ENCODE data around the gene FUBP3.
A peak's percentile ranks its signal among the peaks of the same experiment; 100 is the strongest.

The FUBP3 gene

GRCh38 chr9:130607640-130608420 is 28.5 kb downstream of the FUBP3 start:
- no peak for DNase-seq (ENCODE audit: low spot score)

GRCh38 chr9:130608554-130609134 is 29.3 kb downstream of the FUBP3 start:
- DNase-seq (ENCODE audit: low spot score): no peak

DNA sequence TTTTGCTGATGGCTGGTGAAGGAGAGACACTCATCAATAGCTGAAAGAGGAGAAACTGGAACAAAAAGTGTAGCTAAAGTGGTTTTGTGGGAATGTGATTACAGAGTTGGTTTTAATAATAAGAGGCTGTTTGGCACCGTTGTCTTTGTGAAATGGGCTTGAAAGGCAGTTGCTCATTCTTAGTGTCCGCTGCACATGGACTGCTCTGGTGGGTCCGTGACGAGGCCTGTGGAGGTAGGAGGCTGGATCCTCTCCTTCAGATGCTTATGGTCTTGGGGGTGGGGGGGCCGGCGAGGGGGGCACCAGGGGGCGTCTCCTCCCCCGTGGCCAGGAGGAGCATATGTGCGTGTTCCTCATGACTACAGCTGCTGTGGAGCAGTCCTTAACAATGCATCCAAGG is 29.8 kb downstream of the FUBP3 start:
- no peak for DNase-seq (ENCODE audit: low spot score)

DNA sequence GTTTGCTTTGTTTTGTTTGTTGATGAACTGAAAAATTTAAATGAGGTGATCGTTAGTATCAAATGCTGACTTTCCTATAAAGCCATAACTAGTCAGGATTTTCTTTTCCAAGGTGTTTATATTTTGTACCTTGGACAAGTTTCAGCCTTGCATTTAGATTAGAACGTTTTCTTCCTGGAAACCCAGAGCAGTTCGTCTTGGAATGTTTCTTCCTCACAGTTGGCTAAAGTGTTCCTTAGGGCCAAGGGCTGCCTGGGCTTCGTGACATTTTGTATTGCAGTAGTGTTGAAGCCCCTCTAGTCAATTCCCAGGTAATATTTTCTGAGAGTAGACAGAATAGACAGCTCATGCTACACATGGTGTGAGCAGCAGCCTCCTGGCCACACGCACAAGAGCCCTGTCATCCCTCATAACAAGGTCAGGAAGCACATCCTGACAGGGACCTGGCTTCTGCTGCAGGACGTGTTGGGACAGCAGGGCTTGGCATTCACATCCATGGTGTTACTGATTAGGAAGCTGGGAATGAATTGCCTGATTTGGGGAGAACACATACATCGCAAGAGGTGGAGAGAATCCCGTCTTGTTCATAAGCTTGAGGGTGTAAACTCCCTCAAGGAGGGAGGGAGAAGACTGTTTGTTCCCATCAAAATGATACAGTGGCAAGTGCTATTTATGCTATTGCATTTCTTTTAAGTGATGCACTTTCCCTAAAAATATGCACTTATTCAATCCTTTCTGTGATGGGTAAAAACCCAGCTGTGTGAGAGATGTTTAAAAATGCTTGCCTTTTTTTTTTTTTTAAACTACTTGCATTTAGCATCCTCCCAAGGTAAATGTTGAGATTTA is 31.7 kb downstream of the FUBP3 start:
- DNase-seq (ENCODE audit: low spot score): no peak

DNA sequence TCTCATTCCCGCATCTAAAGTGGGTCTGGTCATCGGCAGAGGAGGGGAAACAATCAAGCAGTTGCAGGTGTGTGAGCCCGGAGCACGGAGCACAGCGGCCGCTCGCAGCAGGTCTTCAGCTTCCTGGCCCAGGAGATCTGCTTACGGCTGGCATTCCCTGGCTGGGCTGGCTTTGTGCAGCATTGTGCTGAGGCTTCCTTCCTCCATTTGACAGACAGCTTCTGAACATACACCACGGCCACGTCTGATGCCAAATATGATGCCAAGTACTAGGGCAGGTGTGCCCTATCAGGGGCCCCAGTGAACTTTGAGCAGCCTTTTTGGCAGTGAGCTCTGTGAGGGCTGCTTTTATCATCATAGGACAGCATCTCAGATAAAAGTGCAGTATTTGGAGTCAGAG is 37.1 kb downstream of the FUBP3 start:
- DNase-seq (ENCODE audit: low spot score): no peak

GRCh38 chr9:130623466-130623865 is 44.1 kb downstream of the FUBP3 start:
- DNase-seq (ENCODE audit: low spot score): no peak

GRCh38 chr9:130624154-130624553 is 44.8 kb downstream of the FUBP3 start:
- peak; percentile 12 for DNase-seq (ENCODE audit: low spot score)

- no peak for DNase-seq (ENCODE audit: low spot score)
Observed at GRCh38 chr9:130626249-130626996, 47.0 kb downstream of the FUBP3 start.

- DNase-seq (ENCODE audit: low spot score): no peak
Observed at GRCh38 chr9:130627051-130627450, 47.7 kb downstream of the FUBP3 start.

DNA sequence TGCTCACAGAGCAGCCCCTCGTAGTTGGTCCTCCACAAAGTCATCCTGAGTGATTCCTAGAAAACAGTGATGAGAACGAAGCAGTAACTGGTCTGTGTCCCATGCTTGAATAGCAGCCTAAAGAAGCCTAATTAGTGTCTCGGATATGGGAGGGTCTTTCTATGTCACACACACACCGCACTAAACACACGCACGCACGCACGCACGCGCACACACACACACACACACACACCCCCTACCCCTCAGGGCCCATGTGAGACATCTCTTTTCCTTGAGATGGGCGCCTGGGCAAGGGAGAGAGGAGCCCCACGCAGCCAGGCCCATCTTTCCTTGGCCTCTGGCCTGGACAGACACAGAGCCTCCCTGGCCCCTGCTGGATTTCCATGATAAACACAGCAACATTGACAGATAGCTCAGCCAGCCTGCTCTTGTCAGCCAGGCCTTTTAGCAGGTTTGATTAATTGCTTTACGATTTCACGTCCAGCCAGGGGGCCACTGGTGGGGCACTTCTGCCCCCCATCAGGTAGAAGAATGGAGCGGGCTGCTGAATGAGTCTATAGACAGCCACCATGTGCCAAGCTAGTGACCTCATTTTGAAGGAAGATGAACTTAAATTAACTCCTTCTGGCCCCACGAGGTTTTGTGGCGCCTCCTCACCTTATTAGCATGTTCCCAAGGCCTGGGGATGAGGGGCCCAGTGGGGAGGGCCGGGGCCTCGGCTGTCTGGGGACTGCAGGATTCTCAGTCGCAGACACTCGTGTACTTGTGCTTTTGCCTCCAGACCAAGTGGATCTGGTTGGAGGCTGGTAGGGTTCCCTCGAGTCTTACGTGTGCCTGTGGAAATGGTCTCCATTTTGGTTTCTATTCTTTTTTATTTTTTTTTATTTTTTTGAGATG is 48.8 kb downstream of the FUBP3 start:
- no peak for DNase-seq (ENCODE audit: low spot score)

- DNase-seq (ENCODE audit: low spot score): no peak
Observed at GRCh38 chr9:130629443-130630070, 50.2 kb downstream of the FUBP3 start.

- DNase-seq (ENCODE audit: low spot score): no peak
Observed at GRCh38 chr9:130630071-130630450, 50.7 kb downstream of the FUBP3 start.

GRCh38 chr9:130630506-130631330 is 51.3 kb downstream of the FUBP3 start:
- DNase-seq (ENCODE audit: low spot score): no peak

DNA sequence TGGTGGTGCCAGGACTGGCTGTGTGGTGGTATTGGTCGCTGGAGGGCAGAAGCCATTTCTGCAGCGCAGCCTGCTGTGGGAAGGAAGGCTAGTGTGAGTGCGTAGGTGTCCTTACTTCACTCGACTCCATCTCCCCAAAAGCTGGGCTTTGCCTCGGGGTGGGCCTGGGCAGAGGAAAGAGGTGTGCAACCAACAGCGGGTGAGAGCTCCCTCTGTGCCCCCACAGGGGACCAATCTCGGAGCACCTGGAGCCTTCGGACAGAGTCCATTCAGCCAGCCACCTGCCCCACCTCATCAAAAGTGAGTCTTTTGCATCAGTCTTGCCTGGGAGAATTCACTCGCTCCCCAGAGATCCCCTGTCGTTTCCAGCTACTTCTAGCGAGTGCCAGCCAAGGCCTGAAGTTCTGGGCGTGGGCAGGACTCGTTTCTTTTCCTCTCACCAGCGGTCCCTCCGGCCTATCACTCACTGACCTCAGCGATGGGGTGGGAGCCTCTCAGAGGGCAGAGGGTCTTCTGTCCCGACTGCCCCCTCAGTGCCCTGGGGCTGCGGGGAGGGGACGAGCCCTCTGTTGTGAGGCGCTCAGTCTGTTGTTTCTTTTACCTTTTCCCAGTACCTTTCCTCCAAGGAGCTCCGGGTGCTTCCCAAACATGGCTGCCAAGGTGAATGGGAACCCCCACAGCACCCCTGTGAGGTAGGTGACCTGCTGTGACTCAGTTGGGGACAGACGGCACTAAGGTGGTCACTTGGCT is 52.1 kb downstream of the FUBP3 start:
- DNase-seq (ENCODE audit: low spot score): no peak

DNA sequence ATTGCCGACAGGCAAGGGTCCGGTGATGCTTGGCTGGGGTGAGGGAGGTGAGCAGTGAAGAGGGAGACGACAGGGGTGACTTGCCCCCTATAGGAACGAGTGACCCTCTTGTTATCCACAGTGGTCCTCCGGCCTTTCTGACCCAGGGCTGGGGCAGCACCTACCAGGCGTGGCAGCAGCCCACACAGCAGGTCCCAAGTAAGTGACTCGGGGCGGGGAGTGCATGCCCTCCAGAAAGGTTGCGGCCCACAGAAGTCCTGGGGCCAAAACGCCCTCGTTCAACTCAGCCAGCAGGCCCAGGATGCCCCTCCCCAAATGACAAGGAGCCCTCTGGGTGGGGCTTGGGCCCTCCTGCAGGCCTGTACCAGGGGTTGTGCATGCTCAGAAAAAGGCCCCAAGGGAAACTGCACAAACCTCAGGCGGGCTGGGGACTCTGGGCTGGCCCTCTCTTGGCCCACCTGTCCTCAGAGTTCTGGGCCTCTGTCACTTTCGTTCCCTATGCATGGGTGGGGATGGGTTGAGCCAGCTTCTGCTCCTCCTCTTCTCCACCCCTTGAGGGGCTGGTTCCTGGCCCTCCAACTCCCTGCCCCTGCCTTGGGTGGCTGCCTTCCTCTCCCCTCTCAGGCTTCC is 52.8 kb downstream of the FUBP3 start:
- no peak for DNase-seq (ENCODE audit: low spot score)

- DNase-seq (ENCODE audit: low spot score): no peak
Observed at GRCh38 chr9:130632841-130633240, 53.5 kb downstream of the FUBP3 start.

GRCh38 chr9:130633336-130634190 is 54.2 kb downstream of the FUBP3 start:
- no peak for DNase-seq (ENCODE audit: low spot score)

All from NAMALWA (cell line).